OCI-LY7 (cell line): ENCODE results near the gene NTSR1. TPM values are rescaled to one million over a fixed set of nuclear protein-coding genes. Genes with fewer than 3 reads are reported as not detected.

Source experiments
- BruUV-seq: library from RNA; stranded (reverse); fragments of 400-500 nt; replicated peaks from 2 replicates; lab custom pipeline; 2021; lab: Mats Ljungman, UMichigan
- CTCF ChIA-PET: fragments of 300-600 bp; sonication (Branson Sonifier 250); formaldehyde crosslinking; loops from one replicate; lab custom pipeline; 2022; ENCODE audit warnings: antibody characterized with exemption; ENCODE audit not compliant: unreplicated experiment; lab: Charles Lee
- POLR2A ChIA-PET: fragments of 300-600 bp; sonication (Branson Sonifier 250); formaldehyde crosslinking; loops from one replicate; lab custom pipeline; 2022; ENCODE audit warnings: antibody characterized with exemption; lab: Charles Lee
- DNase-seq: peaks from one replicate; pipeline ENCODE4 v3.0.0-alpha.2; 2015; ENCODE audit warnings: low spot score
- H2AFZ ChIP-seq: fragments of 200-600 bp; sonication (generic), shearing (Covaris generic); 2 replicates; pipeline ENCODE4 v1.6.1; 2014; ENCODE audit warnings: mild to moderate bottlenecking, antibody characterized with exemption, low read length, moderate library complexity
- H3K27ac ChIP-seq: fragments of 200-600 bp; sonication (generic); 2 replicates; pipeline ENCODE4 v1.5.1; 2014; ENCODE audit warnings: mixed run types, low read depth, mild to moderate bottlenecking, moderate library complexity, low read length, inconsistent platforms; ENCODE audit not compliant: poor library complexity, severe bottlenecking
- H3K36me3 ChIP-seq: fragments of 200-600 bp; sonication (generic); 2 replicates; pipeline ENCODE4 v1.6.1; 2014; ENCODE audit warnings: mild to moderate bottlenecking, antibody characterized with exemption, low read length, moderate library complexity, mixed read lengths; ENCODE audit not compliant: insufficient read depth
- H3K4me1 ChIP-seq: fragments of 200-600 bp; sonication (generic); 2 replicates; pipeline ENCODE4 v1.5.1; 2014; ENCODE audit warnings: mild to moderate bottlenecking, low read length; ENCODE audit not compliant: insufficient read depth, poor library complexity, severe bottlenecking
- H3K4me2 ChIP-seq: fragments of 200-600 bp; sonication (generic); 2 replicates; pipeline ENCODE4 v1.6.1; 2014; ENCODE audit warnings: mild to moderate bottlenecking, low read length
- H3K4me3 ChIP-seq: fragments of 200-600 bp; sonication (generic); 2 replicates; pipeline ENCODE4 v1.5.1; 2014; ENCODE audit warnings: mild to moderate bottlenecking, low read depth, low read length; ENCODE audit not compliant: poor library complexity, severe bottlenecking
- H3K79me2 ChIP-seq: fragments of 200-600 bp; sonication (generic); 2 replicates; pipeline ENCODE4 v1.6.1; 2016; ENCODE audit warnings: low read depth, mild to moderate bottlenecking, low read length, moderate library complexity, mixed read lengths; ENCODE audit not compliant: insufficient read depth
- H3K9me2 ChIP-seq: fragments of 200-600 bp; sonication (generic); 2 replicates; pipeline ENCODE4 v1.6.1; 2016; ENCODE audit warnings: mild to moderate bottlenecking, low read length, mixed read lengths; ENCODE audit not compliant: insufficient read depth
- H3K9me3 ChIP-seq: fragments of 200-600 bp; sonication (generic); 2 replicates; pipeline ENCODE4 v1.6.1; 2014; ENCODE audit warnings: mild to moderate bottlenecking, mixed run types, low read length, mixed read lengths
- H4K20me1 ChIP-seq: fragments of 200-600 bp; sonication (generic); 2 replicates; pipeline ENCODE4 v1.6.1; 2014; ENCODE audit warnings: mild to moderate bottlenecking, antibody characterized with exemption, low read length, moderate library complexity, mixed read lengths; ENCODE audit not compliant: insufficient read depth
- EZH2phosphoT487 ChIP-seq: fragments of 200-600 bp; sonication (generic); IDR thresholded peaks from 2 replicates; pipeline ENCODE4 v1.6.1; 2018; ENCODE audit warnings: low read depth, borderline replicate concordance, mild to moderate bottlenecking, mixed run types, antibody characterized with exemption, low read length, moderate library complexity, mixed read lengths
- intact Hi-C: fragments of 100-400 bp; cut with micrococcal nuclease; formaldehyde crosslinking; loops from one replicate; pipeline ENCODE4 v1.10.0; 2022; ENCODE audit not compliant: unreplicated experiment
- total RNA-seq, 2 experiments: library from RNA; depleted of rRNA in 1 of 2; stranded (reverse); fragments of >200 nt in 1 of 2; shearing (Covaris generic) in 1 of 2; gene quantifications; 2 replicates each; pipeline ENCODE4 v1.2.3, GENCODE V29; 2014 to 2022
- TF ChIP-seq, protein P1 (sequence below): fragments of 200-600 bp; sonication (generic); conservative IDR thresholded peaks from 2 replicates; pipeline ENCODE4 v1.5.1; 2014; ENCODE audit warnings: mild to moderate bottlenecking, antibody characterized with exemption, low read length, moderate library complexity, mixed read lengths

Gene NTSR1
- total RNA-seq, 2 experiments from 2014 or later: not detected

DNA sequence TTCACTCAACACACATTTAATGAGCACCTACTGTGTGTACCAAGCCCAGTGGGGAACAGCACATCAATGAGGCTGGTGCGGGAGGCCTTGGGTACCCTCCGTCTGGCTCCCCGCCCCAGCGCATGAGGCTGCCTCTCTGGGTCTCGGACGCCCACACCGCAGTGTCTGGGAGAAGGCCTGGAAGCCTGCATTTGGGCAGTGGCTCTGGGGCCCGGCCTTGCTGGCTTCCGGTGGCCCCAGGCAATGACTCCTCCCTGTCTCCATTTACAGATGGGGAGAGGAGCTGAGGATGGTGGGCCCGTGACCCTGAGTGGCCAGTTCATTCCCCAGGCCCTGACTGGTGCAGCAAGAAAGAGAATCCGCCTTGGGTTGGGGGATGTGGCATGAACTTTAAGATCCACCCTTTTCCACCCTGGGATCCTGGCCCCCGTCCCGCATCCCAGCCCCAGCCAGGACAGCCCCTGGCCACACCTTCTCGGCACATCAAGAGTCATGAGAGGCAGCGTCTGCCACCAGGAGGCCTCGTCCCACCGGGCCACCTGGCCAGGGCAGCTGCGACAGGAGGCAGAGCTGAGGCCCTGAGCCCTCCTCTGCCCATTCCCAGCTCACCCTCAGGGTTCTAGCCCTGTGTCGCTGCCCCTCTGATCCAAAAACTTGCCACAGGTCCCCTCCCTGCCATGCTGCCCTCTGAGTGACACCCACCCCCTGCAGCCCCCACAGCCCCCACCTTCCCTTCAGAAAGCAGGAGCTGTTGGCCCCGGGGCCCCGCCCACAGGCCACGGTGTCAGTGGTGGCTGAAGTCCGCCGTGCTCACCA is 70.2 kb downstream of the NTSR1 start:
- Histone ChIP-seq H4K20me1 (no peaks in the 10 kb centered on the region), H2AFZ (no peak overlapping the region), H3K27ac (no peak overlapping the region), H3K79me2 (no peaks in the 10 kb centered on the region), H3K4me1 (peaks cover 28% of the 10 kb centered on the region), H3K4me3 (no peak overlapping the region), H3K9me2 (no peaks in the 10 kb centered on the region), H3K36me3 (no peaks in the 10 kb centered on the region), H3K9me3 (no peaks in the 10 kb centered on the region), H3K4me2 (no peak overlapping the region)
- ChIA-PET CTCF (no interaction called here), POLR2A (interaction anchor here (0.6 kb wide), 1 partner anchor 135 kb away, joined by 3 read pairs; no protein-coding TSS in a partner anchor)
- intact Hi-C loops: no loop called here
- no peak for DNase-seq
- BruUV-seq: no TSS peak
- TF ChIP-seq, protein P1, sequence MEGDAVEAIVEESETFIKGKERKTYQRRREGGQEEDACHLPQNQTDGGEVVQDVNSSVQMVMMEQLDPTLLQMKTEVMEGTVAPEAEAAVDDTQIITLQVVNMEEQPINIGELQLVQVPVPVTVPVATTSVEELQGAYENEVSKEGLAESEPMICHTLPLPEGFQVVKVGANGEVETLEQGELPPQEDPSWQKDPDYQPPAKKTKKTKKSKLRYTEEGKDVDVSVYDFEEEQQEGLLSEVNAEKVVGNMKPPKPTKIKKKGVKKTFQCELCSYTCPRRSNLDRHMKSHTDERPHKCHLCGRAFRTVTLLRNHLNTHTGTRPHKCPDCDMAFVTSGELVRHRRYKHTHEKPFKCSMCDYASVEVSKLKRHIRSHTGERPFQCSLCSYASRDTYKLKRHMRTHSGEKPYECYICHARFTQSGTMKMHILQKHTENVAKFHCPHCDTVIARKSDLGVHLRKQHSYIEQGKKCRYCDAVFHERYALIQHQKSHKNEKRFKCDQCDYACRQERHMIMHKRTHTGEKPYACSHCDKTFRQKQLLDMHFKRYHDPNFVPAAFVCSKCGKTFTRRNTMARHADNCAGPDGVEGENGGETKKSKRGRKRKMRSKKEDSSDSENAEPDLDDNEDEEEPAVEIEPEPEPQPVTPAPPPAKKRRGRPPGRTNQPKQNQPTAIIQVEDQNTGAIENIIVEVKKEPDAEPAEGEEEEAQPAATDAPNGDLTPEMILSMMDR: no peak
- no peak for TF ChIP-seq EZH2phosphoT487

GRCh38 chr20:62779417-62779685 is 70.7 kb downstream of the NTSR1 start:
- DNase-seq: no peak

More at GRCh38 chr20:62779417-62779685, 70.7 kb downstream of the NTSR1 start:
- Histone ChIP-seq H3K9me2 (no peaks in the 10 kb centered on the region), H2AFZ (no peak overlapping the region), H3K36me3 (no peaks in the 10 kb centered on the region), H3K4me2 (no peak overlapping the region), H4K20me1 (no peaks in the 10 kb centered on the region), H3K9me3 (no peaks in the 10 kb centered on the region), H3K4me1 (peaks cover 28% of the 10 kb centered on the region), H3K79me2 (no peaks in the 10 kb centered on the region), H3K27ac (no peak overlapping the region), H3K4me3 (no peak overlapping the region)
- intact Hi-C loops: no loop called here
- CTCF ChIA-PET: no interaction called here
- TF ChIP-seq, protein P1: no peak
- TF ChIP-seq EZH2phosphoT487: no peak
- POLR2A ChIA-PET: interaction anchor here (0.6 to 0.8 kb wide), 2 partner anchors 136 to 155 kb away, joined by 3 read pairs; no protein-coding TSS in a partner anchor
- no TSS peak for BruUV-seq
